ENCODE data around the gene AFMID.

The AFMID gene

GRCh38 chr17:78255953-78256706 is 69.0 kb downstream of the AFMID start:
- no peak for DNase-seq (ENCODE audit: low spot score)

- DNase-seq (ENCODE audit: low spot score) = no peak
Observed at GRCh38 chr17:78256707-78257591, 69.8 kb downstream of the AFMID start.
